ENCODE measurements around the gene FYCO1. TPM values are rescaled to one million over a fixed set of nuclear protein-coding genes. Genes with fewer than 3 reads are reported as not detected.

The FYCO1 gene
- total RNA-seq, 1 experiment from 2014 or later, result 7.2 TPM

- H3K27ac ChIP-seq, result no peak overlapping the region
- no peak for DNase-seq
Observed at GRCh38 chr3:45939341-45939771, 56.3 kb downstream of the FYCO1 start.

DNA sequence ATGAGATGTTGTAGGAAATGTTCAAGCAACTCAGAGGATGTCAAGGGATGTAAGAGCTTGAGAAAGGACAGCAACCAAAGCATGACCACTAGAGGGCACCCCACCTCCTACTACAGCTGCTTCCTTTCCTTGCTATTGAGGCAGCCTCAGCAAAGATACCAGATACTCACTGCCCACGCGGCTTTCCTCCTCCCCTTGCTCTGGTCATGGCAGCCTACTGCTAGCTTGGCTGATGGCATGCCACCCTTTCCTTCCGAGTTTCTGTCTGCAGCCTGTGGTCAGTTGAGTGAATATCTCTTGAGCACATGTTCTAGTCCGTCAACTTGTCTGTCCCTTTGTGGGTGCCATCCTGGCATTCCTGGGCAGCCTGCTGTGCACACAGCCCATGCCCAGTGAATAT is 56.8 kb downstream of the FYCO1 start:
- DNase-seq, result peak; percentile 72 to 88
- peaks cover 12% of the 10 kb centered on the region for H3K4me1 ChIP-seq
- no peak overlapping the region for H3K4me3 ChIP-seq
- H3K27ac ChIP-seq, result no peak overlapping the region
- H3K36me3 ChIP-seq, result no peaks in the 10 kb centered on the region
- H3K27me3 ChIP-seq, result no peaks in the 10 kb centered on the region
- H3K9me3 ChIP-seq (replicated peaks), result no peaks in the 10 kb centered on the region

More at GRCh38 chr3:45939341-45939771, 56.3 kb downstream of the FYCO1 start:
- no peak overlapping the region for H3K4me3 ChIP-seq
- no peaks in the 10 kb centered on the region for H3K27me3 ChIP-seq
- peaks cover 12% of the 10 kb centered on the region for H3K4me1 ChIP-seq
- no peaks in the 10 kb centered on the region for H3K36me3 ChIP-seq
- H3K9me3 ChIP-seq (replicated peaks), result no peaks in the 10 kb centered on the region

DNA sequence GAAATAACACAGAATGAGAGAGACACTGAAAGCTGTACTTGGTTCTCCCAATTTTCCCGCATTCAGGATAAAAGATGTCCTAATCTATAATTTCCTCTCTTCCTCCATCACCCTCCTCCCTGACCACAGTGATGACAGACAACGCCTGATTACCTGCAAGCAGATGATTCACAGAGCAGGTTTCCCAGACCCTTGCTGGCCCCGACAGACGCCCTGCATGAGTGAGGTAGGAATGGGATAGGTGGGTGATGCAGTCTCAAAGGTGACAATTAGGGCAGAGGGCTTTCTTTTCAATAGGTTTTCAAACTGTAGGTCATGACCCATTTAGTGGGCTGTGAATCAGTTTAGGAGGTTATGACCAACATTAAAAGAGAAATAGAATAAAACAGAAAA is 57.6 kb downstream of the FYCO1 start:
- no peak for DNase-seq
- Histone ChIP-seq H3K27ac (no peak overlapping the region), H3K9me3 (replicated peaks) (no peaks in the 10 kb centered on the region), H3K36me3 (no peaks in the 10 kb centered on the region), H3K4me3 (no peak overlapping the region), H3K4me1 (peaks cover 12% of the 10 kb centered on the region), H3K27me3 (no peaks in the 10 kb centered on the region)

GRCh38 chr3:45937206-45938042 is 58.2 kb downstream of the FYCO1 start:
- H3K4me3 ChIP-seq, result no peak overlapping the region
- H3K27me3 ChIP-seq, result no peaks in the 10 kb centered on the region
- no peaks in the 10 kb centered on the region for H3K9me3 ChIP-seq (replicated peaks)
- H3K27ac ChIP-seq, result no peak overlapping the region
- H3K4me1 ChIP-seq, result peaks cover 8% of the 10 kb centered on the region
- no peak for DNase-seq
- H3K36me3 ChIP-seq, result no peaks in the 10 kb centered on the region

GRCh38 chr3:45936261-45936660 is 59.4 kb downstream of the FYCO1 start:
- H3K4me1 ChIP-seq, result no peaks in the 10 kb centered on the region
- no peaks in the 10 kb centered on the region for H3K9me3 ChIP-seq (replicated peaks)
- no peak for DNase-seq
- H3K27ac ChIP-seq, result no peak overlapping the region
- H3K27me3 ChIP-seq, result no peaks in the 10 kb centered on the region
- H3K36me3 ChIP-seq, result no peaks in the 10 kb centered on the region
- H3K4me3 ChIP-seq, result no peak overlapping the region

- H3K4me3 ChIP-seq, result no peak overlapping the region
- DNase-seq, result no peak
- H3K36me3 ChIP-seq, result no peaks in the 10 kb centered on the region
- H3K27ac ChIP-seq, result no peak overlapping the region
- H3K4me1 ChIP-seq, result no peaks in the 10 kb centered on the region
- H3K9me3 ChIP-seq (replicated peaks), result no peaks in the 10 kb centered on the region
- H3K27me3 ChIP-seq, result no peaks in the 10 kb centered on the region
Observed at GRCh38 chr3:45933591-45933990, 62.0 kb downstream of the FYCO1 start.

GRCh38 chr3:45932112-45932511 is 63.5 kb downstream of the FYCO1 start:
- Histone ChIP-seq H3K36me3 (no peaks in the 10 kb centered on the region), H3K27me3 (no peaks in the 10 kb centered on the region), H3K4me1 (no peaks in the 10 kb centered on the region), H3K4me3 (no peak overlapping the region), H3K27ac (no peak overlapping the region), H3K9me3 (replicated peaks) (no peaks in the 10 kb centered on the region)
- DNase-seq, result no peak

- DNase-seq, result no peak
- H3K36me3 ChIP-seq, result no peaks in the 10 kb centered on the region
- H3K4me3 ChIP-seq, result no peak overlapping the region
- no peaks in the 10 kb centered on the region for H3K27me3 ChIP-seq
- no peaks in the 10 kb centered on the region for H3K9me3 ChIP-seq (replicated peaks)
- no peaks in the 10 kb centered on the region for H3K4me1 ChIP-seq
- H3K27ac ChIP-seq, result no peak overlapping the region
Observed at GRCh38 chr3:45931496-45931895, 64.1 kb downstream of the FYCO1 start.

DNA sequence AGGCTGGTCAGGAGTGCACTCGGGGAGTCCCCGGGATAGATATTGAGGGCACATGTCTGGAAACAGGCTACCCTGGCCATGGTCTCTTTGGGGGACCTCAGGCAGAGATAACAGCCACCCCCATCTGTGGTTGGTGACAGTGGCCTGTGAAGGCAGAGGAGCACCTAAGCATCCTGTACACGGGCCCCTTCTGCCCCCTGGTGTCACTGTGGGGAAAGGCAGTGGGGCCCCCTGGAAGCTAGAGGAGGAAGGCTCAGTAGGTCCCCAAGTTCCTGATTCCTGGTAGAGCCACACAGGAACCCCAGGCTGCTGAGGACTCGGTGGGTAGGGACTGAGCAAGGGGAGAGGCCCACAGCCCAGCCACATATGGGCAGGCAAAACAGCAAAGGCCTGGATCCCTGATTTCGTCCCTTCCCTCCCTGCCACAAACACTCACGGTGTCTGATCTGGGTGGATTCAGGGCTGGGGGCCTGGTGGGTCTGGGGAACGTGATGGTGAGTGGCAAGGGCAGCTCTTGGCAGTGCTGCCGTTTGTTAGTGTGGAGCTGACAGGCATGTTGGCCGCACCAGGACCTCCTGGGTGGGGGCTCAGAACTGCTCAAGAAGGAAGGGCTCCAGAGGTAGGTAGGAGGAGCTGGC is 66.5 kb downstream of the FYCO1 start:
- H3K27me3 ChIP-seq, result no peaks in the 10 kb centered on the region
- peak; percentile 41 to 69 for DNase-seq
- no peak overlapping the region for H3K4me3 ChIP-seq
- H3K27ac ChIP-seq, result no peak overlapping the region
- no peaks in the 10 kb centered on the region for H3K9me3 ChIP-seq (replicated peaks)
- no peaks in the 10 kb centered on the region for H3K36me3 ChIP-seq
- H3K4me1 ChIP-seq, result no peaks in the 10 kb centered on the region

DNA sequence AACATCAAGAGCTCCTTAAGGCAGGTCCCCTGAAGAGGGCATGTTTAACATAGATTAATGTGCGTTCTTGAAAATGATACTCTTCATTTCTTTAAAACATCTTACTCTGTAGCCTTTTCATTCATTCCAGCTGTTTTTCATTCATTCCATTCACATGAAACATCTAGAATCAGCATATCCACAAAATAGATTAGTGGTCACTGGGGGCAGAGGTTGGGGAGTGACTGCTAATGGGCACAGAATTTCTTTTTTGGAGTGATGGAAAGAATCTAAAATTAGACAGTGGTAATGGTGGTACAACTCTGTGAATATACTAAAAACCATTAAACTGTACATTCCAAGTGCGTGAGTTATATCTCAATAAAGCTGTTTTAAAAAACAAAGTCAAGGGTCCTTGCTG is 67.7 kb downstream of the FYCO1 start:
- no peaks in the 10 kb centered on the region for H3K9me3 ChIP-seq (replicated peaks)
- H3K4me3 ChIP-seq, result no peak overlapping the region
- no peaks in the 10 kb centered on the region for H3K4me1 ChIP-seq
- no peak for DNase-seq
- H3K27me3 ChIP-seq, result no peaks in the 10 kb centered on the region
- H3K27ac ChIP-seq, result no peak overlapping the region
- H3K36me3 ChIP-seq, result no peaks in the 10 kb centered on the region

DNA sequence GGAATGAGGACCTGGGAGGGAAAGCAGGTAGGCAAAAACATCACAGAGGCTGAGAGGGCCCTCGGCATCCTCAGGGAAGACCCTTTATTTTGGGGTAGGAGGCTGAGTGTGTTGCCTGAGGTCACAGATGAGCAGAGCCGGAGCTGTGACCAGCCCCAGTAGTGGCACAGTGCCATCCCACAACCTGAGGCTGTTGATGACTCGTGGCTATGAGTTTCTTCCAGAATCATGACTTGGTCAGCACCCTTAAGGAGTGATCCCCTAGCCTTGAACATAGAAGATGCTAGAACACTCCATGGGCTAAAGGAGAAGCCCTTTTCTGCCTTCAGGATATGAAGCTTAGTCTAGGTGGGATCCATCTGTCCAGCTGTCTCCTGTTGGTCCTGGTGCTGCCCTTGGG is 71.9 kb downstream of the FYCO1 start:
- peaks cover 6% of the 10 kb centered on the region; the same call in 1 of the 2 replicates for H3K4me1 ChIP-seq
- no peaks in the 10 kb centered on the region for H3K27me3 ChIP-seq
- H3K9me3 ChIP-seq (replicated peaks), result no peaks in the 10 kb centered on the region
- no peak for DNase-seq
- H3K4me3 ChIP-seq, result no peak overlapping the region
- H3K36me3 ChIP-seq, result no peaks in the 10 kb centered on the region
- H3K27ac ChIP-seq, result no peak overlapping the region

DNA sequence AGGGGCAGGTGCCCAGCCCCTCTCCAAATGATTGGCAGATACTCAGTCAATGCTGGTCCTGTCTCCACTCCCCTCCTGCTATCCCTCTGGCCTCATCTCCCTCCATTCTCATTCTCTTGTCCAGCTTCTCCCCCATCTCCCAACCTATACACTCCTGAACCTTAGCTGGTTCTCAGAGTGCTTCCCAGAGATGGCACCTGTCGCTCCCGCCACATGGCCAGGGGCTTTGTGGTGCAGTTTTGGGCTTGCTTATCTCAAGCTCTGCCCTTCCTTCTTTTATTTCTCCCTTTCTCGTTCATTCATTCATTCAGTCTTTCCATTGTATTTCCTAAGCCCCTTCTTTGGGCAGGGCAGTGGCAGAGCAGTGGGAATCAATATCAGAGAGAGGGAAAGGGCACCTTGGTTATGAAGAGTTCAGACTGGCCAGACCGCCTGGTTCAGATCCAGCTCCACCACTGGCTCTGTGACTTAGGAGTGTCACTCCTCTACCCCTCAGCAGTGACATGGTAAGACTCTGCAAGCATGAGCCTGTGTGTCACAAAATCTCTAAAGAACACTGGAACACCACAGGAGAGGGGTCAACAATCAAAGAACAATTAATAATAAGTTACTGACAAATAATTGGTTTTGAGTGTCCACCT is 72.6 kb downstream of the FYCO1 start:
- no peaks in the 10 kb centered on the region for H3K9me3 ChIP-seq (replicated peaks)
- no peaks in the 10 kb centered on the region for H3K36me3 ChIP-seq
- H3K4me3 ChIP-seq, result no peak overlapping the region
- H3K27ac ChIP-seq, result no peak overlapping the region
- no peaks in the 10 kb centered on the region for H3K27me3 ChIP-seq
- DNase-seq, result no peak
- peaks cover 6% of the 10 kb centered on the region; the same call in 1 of the 2 replicates for H3K4me1 ChIP-seq

GRCh38 chr3:45922039-45922326 is 73.6 kb downstream of the FYCO1 start:
- Histone ChIP-seq H3K9me3 (replicated peaks) (no peaks in the 10 kb centered on the region), H3K4me3 (no peak overlapping the region), H3K36me3 (no peaks in the 10 kb centered on the region), H3K27ac (no peak overlapping the region), H3K27me3 (no peaks in the 10 kb centered on the region), H3K4me1 (peaks cover 6% of the 10 kb centered on the region; the same call in 1 of the 2 replicates)
- no peak for DNase-seq

DNA sequence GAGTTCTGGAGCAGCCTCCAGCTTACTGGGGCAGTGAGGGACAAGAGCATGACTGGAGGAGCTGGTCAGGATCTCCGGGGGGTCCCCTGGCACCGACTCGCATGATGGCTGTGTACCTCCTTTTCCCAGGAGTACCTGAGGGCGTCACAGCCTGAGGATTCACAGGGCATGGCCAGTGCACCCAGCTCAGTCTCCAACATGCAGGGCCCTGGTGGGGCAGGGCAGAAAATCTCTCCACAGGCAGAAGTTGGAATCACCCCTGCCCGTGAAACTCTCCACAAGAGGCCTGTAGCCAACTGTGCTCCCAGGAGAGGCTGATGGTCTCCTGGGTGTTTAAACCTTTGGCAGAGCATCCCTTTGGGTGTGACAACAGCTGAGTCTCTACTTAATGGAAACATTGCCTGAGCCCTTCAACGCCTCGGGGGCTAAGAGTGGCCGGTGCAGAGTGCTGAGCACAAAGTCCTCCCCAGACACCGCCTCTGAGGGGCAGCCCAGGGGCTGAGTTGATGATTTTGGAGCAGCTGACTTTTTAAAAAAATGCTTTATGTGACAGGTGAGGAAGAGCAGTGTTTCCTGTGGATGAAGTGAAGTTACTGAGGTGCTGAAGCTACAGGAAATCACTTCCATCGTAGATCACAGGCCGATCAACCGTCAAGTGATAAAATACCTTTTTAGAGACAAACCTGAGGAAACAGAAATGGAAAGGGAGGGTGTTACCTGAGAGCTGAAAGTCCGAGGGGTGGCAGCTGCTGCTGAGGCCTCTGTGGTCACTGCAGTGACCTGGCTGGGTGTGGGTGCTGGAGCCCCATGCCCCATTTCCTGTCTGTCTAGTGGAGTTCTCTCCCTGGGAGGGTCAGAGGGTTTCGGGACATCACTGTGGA is 74.2 kb downstream of the FYCO1 start:
- peak; percentile 47 to 64 for DNase-seq
- Histone ChIP-seq H3K9me3 (replicated peaks) (no peaks in the 10 kb centered on the region), H3K4me3 (no peak overlapping the region), H3K27me3 (no peaks in the 10 kb centered on the region), H3K4me1 (peaks cover 6% of the 10 kb centered on the region; the same call in 1 of the 2 replicates), H3K27ac (no peak overlapping the region), H3K36me3 (no peaks in the 10 kb centered on the region)
